ENCODE results near the gene ARHGAP33.

DNA sequence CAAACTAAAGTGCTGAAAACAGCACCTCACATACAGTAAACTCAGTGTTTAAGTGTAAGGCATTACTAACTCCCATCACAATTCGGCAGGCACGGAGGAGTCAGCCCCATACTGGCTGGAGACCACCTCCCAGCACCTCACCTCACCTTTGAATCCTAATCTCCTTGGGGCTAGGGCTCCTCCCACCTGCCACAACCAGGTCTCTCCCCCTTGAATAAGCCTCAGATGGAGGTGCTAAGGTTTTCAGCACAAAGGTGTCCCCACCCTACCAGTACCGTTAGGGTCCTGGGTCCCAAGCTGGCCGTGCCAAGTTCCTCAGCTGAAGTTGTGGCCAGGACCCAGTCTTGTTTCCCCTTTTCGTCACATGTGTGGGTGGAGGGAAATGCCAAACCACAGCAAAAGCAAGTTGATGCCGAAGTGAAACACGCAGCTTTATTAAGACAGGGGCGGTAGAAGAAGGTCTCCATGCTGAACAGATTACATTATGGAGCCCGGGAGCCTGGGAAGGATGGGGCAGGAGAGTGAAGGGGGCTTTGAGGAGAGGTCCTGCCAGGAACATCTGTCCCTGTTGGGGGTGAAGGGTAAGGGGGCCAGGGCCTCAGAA is 33.1 kb upstream of the ARHGAP33 start, which contains the start of gene IGFLR1:
- TF ChIP-seq EP300 (conservative IDR thresholded peaks at IDR 0.05; ENCODE audit: poor library complexity, severe bottlenecking) = no peak
- TF ChIP-seq, protein P1, sequence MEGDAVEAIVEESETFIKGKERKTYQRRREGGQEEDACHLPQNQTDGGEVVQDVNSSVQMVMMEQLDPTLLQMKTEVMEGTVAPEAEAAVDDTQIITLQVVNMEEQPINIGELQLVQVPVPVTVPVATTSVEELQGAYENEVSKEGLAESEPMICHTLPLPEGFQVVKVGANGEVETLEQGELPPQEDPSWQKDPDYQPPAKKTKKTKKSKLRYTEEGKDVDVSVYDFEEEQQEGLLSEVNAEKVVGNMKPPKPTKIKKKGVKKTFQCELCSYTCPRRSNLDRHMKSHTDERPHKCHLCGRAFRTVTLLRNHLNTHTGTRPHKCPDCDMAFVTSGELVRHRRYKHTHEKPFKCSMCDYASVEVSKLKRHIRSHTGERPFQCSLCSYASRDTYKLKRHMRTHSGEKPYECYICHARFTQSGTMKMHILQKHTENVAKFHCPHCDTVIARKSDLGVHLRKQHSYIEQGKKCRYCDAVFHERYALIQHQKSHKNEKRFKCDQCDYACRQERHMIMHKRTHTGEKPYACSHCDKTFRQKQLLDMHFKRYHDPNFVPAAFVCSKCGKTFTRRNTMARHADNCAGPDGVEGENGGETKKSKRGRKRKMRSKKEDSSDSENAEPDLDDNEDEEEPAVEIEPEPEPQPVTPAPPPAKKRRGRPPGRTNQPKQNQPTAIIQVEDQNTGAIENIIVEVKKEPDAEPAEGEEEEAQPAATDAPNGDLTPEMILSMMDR (IDR thresholded peaks at IDR 0.05; ENCODE audit: poor library complexity, severe bottlenecking) = no peak
- no peak for TF ChIP-seq EZH2 (IDR thresholded peaks at IDR 0.05; ENCODE audit: borderline replicate concordance, insufficient read depth, low read length, poor library complexity, severe bottlenecking)
- no peak for TF ChIP-seq POLR2AphosphoS5 (IDR thresholded peaks at IDR 0.05)
